ENCODE data around the gene STIMATE. TPM values are rescaled to one million over a fixed set of nuclear protein-coding genes. Genes with fewer than 3 reads are reported as not detected.

Gene STIMATE
- polyA plus RNA-seq, 1 of the 3 experiments (the other 2 are of a cell fraction), result 9.3 TPM

- CTCF ChIA-PET, result interaction anchor here (1.4 to 1.5 kb wide), 2 partner anchors 12 to 279 kb away, joined by 3 to 5 read pairs; no protein-coding TSS in a partner anchor
- no peak within 1 kb of the TSS for H3K4me2 ChIP-seq
- no peaks in the 10 kb centered on the region for H3F3A ChIP-seq (replicated peaks; ENCODE audit: insufficient read depth)
- H3K9me2 ChIP-seq, result no peaks in the 10 kb centered on the region
- no peak for DNase-seq
- no peak within 1 kb of the TSS for H3K27ac ChIP-seq (ENCODE audit: low read depth in 2 of 2, low read length in 1 of 2)
- H2AFZ ChIP-seq (ENCODE audit: low read depth), result no peak within 1 kb of the TSS
- H3K4me3 ChIP-seq (ENCODE audit: low read depth in 2 of 2, low read length in 1 of 2), result no peak within 1 kb of the TSS
- 88% methylated on average over 6 of the region's 11 CpGs for WGBS (ENCODE audit: low lambda C conversion rate)
- no peak within 1 kb of the TSS for H3K9ac ChIP-seq
- no peaks in the 10 kb centered on the region for H3K9me3 ChIP-seq
- no peak for TF ChIP-seq RFX5 (IDR thresholded peaks at IDR 0.05; ENCODE audit: low read length)
- no peak for TF ChIP-seq FOXM1 (IDR thresholded peaks at IDR 0.05; ENCODE audit: low read depth)
- TF ChIP-seq TAF1 (IDR thresholded peaks at IDR 0.05; ENCODE audit: borderline replicate concordance, low read depth, low read length), result no peak
- no peak for TF ChIP-seq GABPA (IDR thresholded peaks at IDR 0.05; ENCODE audit: low read depth)
- H3K27me3 ChIP-seq (ENCODE audit: insufficient read depth), result no peaks in the 10 kb centered on the region
- H3K4me1 ChIP-seq (ENCODE audit: control insufficient read depth in 1 of 2, insufficient read depth in 2 of 2, low read depth in 1 of 2, low read length in 1 of 2), result peaks cover 4 to 12% of the 10 kb centered on the region in 2 experiments; a peak in 1 of 4 replicates
- no peaks in the 10 kb centered on the region for H3K36me3 ChIP-seq (replicated peaks in 1 of 2; ENCODE audit: control insufficient read depth in 1 of 2, insufficient read depth in 2 of 2, low read length in 1 of 2)
- H4K20me1 ChIP-seq (ENCODE audit: insufficient read depth), result 0 out of 2 replicates have a peak, but pooled peaks cover 6% of the 10 kb centered on the region
- POLR2A ChIA-PET, result no interaction called here
- H3K79me2 ChIP-seq (ENCODE audit: insufficient read depth), result no peaks in the 10 kb centered on the region
These were observed 62.4 kb downstream of the STIMATE start, which contains the start of gene MUSTN1 for GRCh38 chr3:52834871-52835501. MUSTN1 (minus strand) TSS chr3:52835019; CDS start chr3:52834948, 71 bp downstream.

GRCh38 chr3:52833202-52833601, 64.1 kb downstream of the STIMATE start:
- H3F3A ChIP-seq (replicated peaks; ENCODE audit: insufficient read depth), result no peaks in the 10 kb centered on the region
- no peak for TF ChIP-seq USF1 (IDR thresholded peaks at IDR 0.05; ENCODE audit: borderline replicate concordance, low read depth)
- no peak for TF ChIP-seq EZH2phosphoT487 (IDR thresholded peaks at IDR 0.05; ENCODE audit: borderline replicate concordance, low read depth)
- TF ChIP-seq TCF12 (IDR thresholded peaks at IDR 0.05), result no peak
- no peak for TF ChIP-seq NRF1 (IDR thresholded peaks at IDR 0.05; ENCODE audit: low read depth, low read length)
- no peak for TF ChIP-seq FOXM1 (IDR thresholded peaks at IDR 0.05; ENCODE audit: low read depth)
- TF ChIP-seq RCOR1 (IDR thresholded peaks at IDR 0.05; ENCODE audit: low read length), result no peak
- TF ChIP-seq NFIC (IDR thresholded peaks at IDR 0.05; ENCODE audit: borderline replicate concordance), result no peak
- TF ChIP-seq RFX5 (IDR thresholded peaks at IDR 0.05; ENCODE audit: low read length), result no peak
- no peak for TF ChIP-seq MEF2A (IDR thresholded peaks at IDR 0.05; ENCODE audit: borderline replicate concordance, low read depth)
- TF ChIP-seq MXI1 (IDR thresholded peaks at IDR 0.05; ENCODE audit: low read depth, low read length), result no peak
- TF ChIP-seq CHD2 (IDR thresholded peaks at IDR 0.05; ENCODE audit: low read length, partially characterized antibody), result no peak
- TF ChIP-seq PBX3 (IDR thresholded peaks at IDR 0.05), result no peak
- TF ChIP-seq GABPA (IDR thresholded peaks at IDR 0.05; ENCODE audit: low read depth), result no peak
- TF ChIP-seq USF2 (IDR thresholded peaks at IDR 0.05; ENCODE audit: borderline replicate concordance, low read depth, low read length), result no peak
- TF ChIP-seq POLR2AphosphoS5 (IDR thresholded peaks at IDR 0.05; ENCODE audit: low read depth, low read length), result no peak
- no peak for TF ChIP-seq ZBTB33 (IDR thresholded peaks at IDR 0.05; ENCODE audit: borderline replicate concordance, low read depth)
- H3K4me1 ChIP-seq (ENCODE audit: control insufficient read depth in 1 of 2, insufficient read depth in 2 of 2, low read depth in 1 of 2, low read length in 1 of 2), result peaks cover 4 to 12% of the 10 kb centered on the region in 2 experiments; a peak in 1 of 4 replicates
- 97% methylated on average over 13 of the region's 14 CpGs for WGBS (ENCODE audit: low lambda C conversion rate)
- H4K20me1 ChIP-seq (ENCODE audit: insufficient read depth), result 0 out of 2 replicates have a peak, but pooled peaks cover 6% of the 10 kb centered on the region
- no peaks in the 10 kb centered on the region for H3K36me3 ChIP-seq (replicated peaks in 1 of 2; ENCODE audit: control insufficient read depth in 1 of 2, insufficient read depth in 2 of 2, low read length in 1 of 2)
- H3K27me3 ChIP-seq (ENCODE audit: insufficient read depth), result no peaks in the 10 kb centered on the region
- no peak for DNase-seq
- no peaks in the 10 kb centered on the region for H3K9me3 ChIP-seq
- no peaks in the 10 kb centered on the region for H3K9me2 ChIP-seq
- CTCF ChIA-PET, result interaction anchor here (0.7 to 0.9 kb wide), 2 partner anchors 18 to 98 kb away, joined by 3 read pairs; no protein-coding TSS in a partner anchor
- H2AFZ ChIP-seq (ENCODE audit: low read depth), result no peak overlapping the region
- H3K9ac ChIP-seq, result no peak overlapping the region
- POLR2A ChIA-PET, result no interaction called here
- no peaks in the 10 kb centered on the region for H3K79me2 ChIP-seq (ENCODE audit: insufficient read depth)
- H3K4me3 ChIP-seq (ENCODE audit: low read depth in 2 of 2, low read length in 1 of 2), result no peak overlapping the region
- no peak overlapping the region for H3K4me2 ChIP-seq
- no peak overlapping the region for H3K27ac ChIP-seq (ENCODE audit: low read depth in 2 of 2, low read length in 1 of 2)
